ENCODE measurements around the gene DHX34.
"Not testable (repeated sequence)": the region's sequence is repeated elsewhere in the genome, so short reads cannot be mapped to it uniquely, and the experiment has no call there.

The DHX34 gene

DNA sequence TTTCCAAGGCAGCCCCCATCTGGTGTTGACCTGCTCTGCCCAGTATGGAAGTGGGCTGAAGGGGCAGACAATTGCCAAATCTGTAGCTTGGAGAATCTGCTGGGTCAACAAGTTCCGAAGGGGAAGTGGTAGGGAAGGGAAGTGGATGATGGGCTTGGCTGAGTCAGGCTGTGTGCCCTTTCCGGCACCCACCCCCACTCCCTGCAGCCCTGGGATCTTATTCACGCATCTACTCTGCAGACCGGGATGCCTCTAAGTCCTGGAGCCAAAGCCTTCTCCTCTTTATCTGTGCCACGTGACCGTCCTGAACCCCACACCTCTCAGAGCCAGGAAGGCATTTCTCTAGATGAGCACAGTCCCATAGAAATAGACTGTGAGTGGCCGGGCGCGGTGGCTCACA, 24.6 kb upstream of the DHX34 start:
- no peak for DNase-seq

GRCh38 chr19:47330466-47330869, 18.6 kb upstream of the DHX34 start:
- DNase-seq: no peak

DNA sequence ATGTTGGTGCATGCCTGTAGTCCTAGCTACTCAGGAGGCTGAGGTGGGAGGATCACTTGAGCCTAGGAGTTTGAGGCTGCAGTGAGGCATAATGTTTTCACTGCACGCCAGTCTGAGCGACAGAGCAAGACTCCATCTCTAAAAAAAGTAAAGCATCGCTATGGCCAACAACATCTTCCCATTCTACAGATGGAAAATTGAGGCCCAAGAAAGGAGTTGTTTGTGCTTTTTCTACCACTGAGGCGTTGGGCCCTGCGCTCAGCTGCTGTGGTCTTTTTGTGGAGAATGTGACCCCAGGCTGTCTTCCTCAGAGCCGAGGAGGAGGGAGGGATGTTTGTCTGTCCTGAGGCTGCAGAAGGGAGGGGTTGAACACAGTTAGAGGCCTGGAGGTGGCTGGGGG, 17.6 kb upstream of the DHX34 start:
- DNase-seq: no peak

- DNase-seq: no peak
Observed at GRCh38 chr19:47331931-47332547, 17.1 kb upstream of the DHX34 start, which contains the start of gene C5AR2. C5AR2 (plus strand) TSS chr19:47332175; CDS start chr19:47340800, 8,625 bp downstream.

DNA sequence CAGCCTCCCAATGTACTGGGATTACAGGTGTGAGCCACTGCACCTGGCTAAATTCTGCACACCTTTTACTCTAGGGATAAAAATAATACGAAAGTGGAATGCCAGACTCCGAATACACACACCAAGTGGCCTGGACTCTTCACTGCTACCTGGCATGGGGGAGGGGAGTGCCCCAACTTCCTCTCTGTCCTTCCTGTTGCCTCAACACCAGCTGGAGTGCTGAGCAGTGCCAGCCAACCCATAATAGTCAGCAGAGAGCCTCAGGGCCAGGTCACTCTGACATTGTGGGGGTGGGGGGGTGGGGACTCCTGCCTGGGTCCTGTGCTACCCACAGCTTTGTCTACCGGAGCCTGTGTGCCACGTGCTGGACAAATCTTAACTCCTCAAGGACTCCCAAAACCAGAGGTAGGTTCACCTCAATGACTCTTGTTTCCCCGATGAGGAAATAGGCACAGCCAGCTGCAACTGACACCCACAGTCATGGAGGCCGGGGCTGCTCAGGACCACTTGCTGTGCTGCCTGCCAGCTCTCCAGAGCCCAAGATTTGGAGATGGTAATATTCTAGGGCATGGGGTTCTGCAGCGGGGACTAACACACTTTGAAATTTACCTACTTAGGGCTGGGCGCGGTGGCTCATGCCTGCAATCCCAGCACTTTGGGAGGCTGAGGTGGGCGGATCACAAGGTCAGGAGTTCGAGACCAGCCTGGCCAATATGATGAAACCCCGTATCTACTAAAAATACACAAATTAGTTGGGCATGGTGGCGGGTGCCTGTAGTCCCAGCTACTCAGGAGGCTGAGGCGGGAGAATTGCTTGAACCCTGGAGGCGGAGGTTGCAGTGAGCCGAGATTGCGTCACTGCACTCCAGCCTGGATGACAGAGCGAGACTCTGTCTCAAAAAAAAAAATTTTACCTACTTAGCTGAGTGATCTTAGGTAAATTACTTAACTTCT, 12.1 kb upstream of the DHX34 start:
- not testable (repeated sequence) for DNase-seq

DNA sequence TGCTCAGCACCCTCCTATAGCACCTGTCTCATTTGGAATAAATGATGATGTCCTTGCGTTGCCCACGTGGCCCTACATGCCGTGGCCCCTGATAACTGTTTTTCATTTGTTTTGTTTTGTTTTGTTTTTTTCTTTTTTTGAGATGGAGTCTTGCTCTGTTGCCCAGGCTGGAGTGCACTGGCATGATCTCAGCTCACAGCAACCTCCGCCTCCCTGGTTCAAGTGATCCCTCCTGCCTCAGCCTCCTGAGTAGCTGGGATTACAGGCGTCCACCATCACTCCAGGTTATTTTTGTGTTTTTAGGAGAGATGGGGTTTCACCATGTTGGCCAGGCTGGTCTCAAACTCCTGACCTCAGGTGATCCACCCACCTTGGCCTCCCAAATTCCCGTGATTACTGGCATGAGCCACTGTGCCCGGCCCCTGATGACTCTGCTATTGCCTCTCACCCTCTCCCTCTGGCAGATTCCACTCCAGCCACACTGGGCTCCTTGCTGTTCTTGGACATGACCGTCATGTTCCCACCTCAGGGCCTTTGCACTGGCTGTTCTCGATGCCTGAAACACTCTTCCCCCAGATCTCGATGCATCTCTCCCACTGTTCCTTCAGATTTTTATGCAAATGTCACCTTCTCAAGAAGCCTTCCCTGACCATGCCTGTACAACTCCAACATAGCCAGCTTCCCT, 9.8 kb upstream of the DHX34 start:
- no peak for DNase-seq

DNA sequence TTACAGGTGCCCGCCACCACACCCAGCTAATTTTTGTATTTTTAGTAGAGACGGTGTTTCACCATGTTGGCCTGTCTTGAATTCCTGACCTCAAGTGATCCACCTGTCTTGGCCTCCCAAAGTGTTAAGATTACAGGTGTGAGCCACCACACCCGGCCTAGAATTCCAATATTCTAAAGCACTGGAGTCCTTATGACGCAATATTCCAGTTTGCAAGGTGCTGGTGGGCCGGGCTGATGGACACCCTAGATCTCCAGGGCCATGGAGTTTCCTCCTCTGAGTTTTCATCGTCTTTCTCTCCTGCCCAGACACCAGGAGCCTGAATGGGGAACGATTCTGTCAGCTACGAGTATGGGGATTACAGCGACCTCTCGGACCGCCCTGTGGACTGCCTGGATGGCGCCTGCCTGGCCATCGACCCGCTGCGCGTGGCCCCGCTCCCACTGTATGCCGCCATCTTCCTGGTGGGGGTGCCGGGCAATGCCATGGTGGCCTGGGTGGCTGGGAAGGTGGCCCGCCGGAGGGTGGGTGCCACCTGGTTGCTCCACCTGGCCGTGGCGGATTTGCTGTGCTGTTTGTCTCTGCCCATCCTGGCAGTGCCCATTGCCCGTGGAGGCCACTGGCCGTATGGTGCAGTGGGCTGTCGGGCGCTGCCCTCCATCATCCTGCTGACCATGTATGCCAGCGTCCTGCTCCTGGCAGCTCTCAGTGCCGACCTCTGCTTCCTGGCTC, 8.5 kb upstream of the DHX34 start:
- no peak for DNase-seq

GRCh38 chr19:47341734-47342133, 7.4 kb upstream of the DHX34 start:
- no peak for DNase-seq

- no peak for DNase-seq
Observed at GRCh38 chr19:47343194-47343802, 5.8 kb upstream of the DHX34 start.

DNA sequence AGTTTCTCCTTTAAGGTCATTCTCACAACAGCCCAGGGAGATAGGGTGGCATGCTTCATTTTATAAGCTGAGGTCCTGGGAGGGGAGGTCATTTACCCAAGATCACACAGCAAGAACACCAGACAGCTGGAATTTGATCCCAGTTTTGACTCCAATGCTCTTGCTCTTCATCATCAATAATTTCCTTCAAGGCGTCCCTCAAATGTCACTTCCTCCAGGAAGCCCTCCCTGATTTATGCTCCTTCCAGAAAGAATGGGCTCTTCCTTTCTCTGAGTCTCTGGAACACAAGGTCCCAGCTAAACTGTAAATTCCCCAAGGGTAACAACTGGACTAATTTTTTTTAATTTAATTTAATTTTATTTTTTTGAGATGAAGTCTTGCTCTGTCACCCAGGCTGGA, 4.7 kb upstream of the DHX34 start:
- DNase-seq: no peak

GRCh38 chr19:47346024-47346423, 3.1 kb upstream of the DHX34 start:
- not testable (repeated sequence) for DNase-seq

- DNase-seq: no peak
Observed at GRCh38 chr19:47350630-47351029, 1.5 kb downstream of the DHX34 start.

- no peak for DNase-seq
Observed at GRCh38 chr19:47351548-47351947, 2.4 kb downstream of the DHX34 start.

DNA sequence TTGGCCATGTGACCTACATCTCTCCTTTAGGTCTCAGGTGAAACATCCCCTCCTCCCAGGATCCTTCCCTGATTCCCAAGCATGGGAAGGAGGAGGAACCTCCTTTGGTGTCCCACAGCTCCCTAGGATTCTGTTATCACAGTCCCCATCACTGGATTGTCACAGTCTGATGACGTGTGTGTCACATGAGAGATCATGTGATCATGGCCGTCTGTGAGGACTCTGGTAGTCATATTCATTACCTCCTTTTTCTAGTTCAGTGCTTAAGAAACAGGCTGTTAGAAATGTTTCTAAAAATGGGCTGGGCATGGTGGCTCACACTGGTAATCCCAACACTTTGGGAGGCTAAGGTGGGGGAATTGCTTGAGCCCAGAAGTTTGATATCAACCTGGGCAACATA, 3.0 kb downstream of the DHX34 start:
- no peak for DNase-seq

DNA sequence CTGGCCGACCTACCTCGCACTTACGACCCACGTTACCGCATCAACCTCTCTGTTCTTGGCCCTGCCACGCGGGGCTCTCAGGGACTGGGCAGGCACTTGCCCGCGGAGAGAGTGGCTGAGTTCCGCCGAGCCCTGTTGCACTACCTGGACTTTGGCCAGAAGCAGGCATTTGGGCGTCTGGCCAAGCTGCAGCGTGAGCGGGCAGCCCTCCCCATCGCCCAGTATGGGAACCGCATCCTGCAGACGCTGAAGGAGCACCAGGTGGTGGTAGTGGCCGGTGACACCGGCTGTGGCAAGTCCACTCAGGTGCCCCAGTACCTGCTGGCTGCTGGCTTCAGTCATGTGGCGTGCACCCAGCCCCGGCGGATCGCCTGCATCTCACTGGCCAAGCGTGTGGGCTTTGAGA, 4.2 kb downstream of the DHX34 start:
- no peak for DNase-seq

DNA sequence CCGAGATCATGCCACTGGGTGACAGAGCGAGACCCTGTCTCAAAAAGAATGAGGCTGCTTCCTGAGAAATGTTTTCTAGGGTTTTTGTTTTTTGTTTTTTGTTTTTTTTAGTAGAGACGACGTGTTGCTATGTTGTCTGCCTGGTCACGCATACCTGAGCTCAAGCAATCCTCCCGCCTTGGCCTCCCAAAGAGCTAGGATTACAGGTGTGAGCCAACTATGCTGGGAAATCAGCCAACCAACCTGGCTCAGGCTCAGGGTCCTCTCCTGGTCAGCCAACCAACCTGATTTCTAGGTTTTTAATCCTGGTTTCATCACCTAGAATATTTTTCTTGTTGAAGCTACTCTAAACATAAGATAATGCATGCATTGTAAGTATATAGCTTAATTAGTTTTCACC, 7.8 kb downstream of the DHX34 start:
- no peak for DNase-seq

DNA sequence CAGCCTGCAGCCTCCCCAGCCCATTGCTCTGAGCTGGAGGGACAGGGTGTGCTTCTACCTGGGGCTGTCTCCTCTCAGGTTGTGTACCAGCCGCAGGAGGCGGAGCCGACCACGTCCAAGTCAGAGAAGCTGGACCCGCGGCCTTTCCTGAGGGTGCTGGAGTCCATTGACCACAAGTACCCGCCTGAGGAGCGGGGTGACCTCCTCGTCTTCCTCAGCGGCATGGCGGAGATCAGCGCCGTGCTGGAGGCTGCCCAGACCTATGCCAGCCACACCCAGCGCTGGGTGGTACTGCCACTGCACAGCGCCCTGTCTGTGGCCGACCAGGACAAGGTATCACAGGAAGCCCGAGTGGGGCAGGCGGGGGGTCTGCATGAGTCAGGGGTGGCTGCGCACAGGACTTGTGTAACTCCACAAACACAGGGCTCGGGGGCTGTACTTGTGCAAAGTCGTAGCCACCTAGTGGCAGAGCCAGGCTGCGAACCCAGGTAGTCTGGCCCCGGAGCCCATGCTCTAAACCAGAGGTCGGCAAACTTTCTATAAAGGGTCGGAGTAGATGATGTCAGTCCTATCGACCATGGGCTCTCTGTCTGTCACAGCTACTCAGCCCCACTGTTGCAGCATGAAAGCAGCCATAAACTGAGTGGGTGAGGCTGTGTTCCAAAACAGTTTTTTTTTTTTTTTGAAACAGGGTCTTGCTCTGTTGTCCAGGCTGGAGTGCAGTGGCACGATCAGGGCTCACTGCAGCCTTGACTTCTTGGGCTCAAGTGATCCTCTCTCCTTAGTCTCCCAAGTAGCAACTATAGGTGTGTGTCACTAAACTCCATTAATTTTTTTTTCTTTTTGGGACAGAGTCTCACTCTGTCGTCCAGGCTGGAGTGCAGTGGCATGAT, 8.9 kb downstream of the DHX34 start:
- no peak for DNase-seq

- no peak for DNase-seq
Observed at GRCh38 chr19:47358936-47359335, 9.8 kb downstream of the DHX34 start.

GRCh38 chr19:47362321-47362720, 13.2 kb downstream of the DHX34 start:
- no peak for DNase-seq

DNA sequence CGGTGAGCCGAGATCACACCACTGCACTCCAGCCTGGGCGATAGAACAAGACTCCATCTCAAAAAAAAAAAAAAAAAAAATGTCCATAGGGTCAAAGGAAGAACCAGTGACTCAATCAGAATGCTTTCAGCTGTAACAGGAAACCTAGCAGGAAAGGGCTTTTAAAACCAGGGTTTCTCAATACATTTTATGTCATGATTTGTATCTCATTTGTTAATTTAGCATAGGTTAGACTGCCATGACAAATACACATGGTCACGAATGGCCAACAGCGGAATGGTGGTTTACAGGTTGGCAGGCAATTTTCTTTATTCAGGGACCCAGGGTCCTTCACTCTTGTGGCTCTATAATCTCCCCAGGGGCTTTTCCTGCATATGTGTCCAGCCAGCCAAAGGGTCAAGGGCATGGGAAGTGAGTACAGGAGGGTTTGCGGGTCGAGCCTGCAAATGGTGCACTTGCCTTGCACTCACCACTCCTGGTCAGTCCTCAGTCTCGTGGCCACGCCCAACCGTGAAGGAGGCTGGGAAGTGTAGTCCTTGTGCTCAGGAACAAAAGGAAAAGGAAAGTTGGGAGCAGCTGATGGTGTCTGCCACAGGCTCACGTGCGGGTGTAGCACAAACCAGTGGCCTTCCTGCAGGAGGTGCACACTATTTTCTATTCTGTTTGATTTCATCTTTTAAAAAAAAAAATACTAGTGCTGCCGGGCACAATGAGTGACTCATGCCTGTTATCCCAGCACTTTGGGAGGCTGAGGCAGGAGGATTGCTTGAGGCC, 14.8 kb downstream of the DHX34 start:
- no peak for DNase-seq

DNA sequence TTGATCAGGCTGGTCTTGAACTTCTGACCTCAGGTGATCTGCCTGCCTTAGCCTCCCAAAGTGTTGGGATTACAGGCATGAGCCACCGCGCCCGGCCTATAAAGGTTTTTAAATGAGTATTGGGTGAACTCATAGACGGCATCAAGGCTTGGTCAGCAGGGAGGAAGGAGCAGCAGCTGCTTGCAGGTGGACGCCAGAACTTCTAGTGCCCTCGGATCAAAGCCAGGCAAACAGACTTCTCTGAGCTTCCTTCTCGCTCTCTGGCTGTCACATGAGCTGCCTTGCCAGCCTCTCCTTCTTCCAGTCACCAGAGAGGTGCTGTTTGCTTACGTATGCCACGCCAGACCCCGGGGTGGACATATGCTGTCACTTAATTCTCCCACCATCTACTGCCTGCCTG, 16.3 kb downstream of the DHX34 start:
- DNase-seq: not testable (repeated sequence)
